MM.1S (cell line): Measurements from ENCODE around the gene PSMD1.
"Not testable (repeated sequence)": the region's sequence is repeated elsewhere in the genome, so short reads cannot be mapped to it uniquely, and the experiment has no call there.

Source experiments
- EZH2 ChIP-seq: fragments of 300-600 bp; sonication (generic); optimal IDR thresholded peaks from 2 replicates; pipeline ENCODE3; 2017; ENCODE audit warnings: low read depth, mild to moderate bottlenecking, antibody characterized with exemption, low read length, mixed read lengths
- TF ChIP-seq, protein P1 (sequence below): fragments of 300-600 bp; sonication (generic); IDR thresholded peaks from 2 replicates; pipeline ENCODE4 v1.5.1; 2016; ENCODE audit warnings: antibody characterized with exemption, low read length, mixed read lengths

DNA sequence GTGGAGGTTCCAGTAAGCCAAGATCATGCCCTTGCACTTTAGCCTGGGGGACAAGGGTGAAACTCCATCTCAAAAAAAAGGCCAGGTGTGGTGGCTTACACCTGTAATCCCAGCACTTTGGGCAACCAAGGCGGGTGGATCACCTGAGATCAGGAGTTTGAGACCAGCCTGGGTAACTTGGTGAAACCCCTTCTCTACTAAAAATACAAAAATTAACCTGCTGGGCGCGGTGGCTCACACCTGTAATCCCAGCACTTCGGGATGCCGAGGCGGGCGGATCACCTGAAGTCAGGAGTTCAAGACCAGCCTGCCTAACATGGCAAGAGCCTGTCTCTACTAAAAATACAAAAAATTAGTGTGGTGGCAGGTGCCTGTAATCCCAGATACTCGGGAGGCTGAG is 84.1 kb downstream of the PSMD1 start:
- TF ChIP-seq, protein P1, sequence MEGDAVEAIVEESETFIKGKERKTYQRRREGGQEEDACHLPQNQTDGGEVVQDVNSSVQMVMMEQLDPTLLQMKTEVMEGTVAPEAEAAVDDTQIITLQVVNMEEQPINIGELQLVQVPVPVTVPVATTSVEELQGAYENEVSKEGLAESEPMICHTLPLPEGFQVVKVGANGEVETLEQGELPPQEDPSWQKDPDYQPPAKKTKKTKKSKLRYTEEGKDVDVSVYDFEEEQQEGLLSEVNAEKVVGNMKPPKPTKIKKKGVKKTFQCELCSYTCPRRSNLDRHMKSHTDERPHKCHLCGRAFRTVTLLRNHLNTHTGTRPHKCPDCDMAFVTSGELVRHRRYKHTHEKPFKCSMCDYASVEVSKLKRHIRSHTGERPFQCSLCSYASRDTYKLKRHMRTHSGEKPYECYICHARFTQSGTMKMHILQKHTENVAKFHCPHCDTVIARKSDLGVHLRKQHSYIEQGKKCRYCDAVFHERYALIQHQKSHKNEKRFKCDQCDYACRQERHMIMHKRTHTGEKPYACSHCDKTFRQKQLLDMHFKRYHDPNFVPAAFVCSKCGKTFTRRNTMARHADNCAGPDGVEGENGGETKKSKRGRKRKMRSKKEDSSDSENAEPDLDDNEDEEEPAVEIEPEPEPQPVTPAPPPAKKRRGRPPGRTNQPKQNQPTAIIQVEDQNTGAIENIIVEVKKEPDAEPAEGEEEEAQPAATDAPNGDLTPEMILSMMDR: not testable (repeated sequence)
- TF ChIP-seq EZH2: not testable (repeated sequence)
